GM13977 (cell line): Measurements from ENCODE around the gene TPPP2.
"Not testable (repeated sequence)": the region's sequence is repeated elsewhere in the genome, so short reads cannot be mapped to it uniquely, and the experiment has no call there.

Source experiments
- DNase-seq: peaks from one replicate; pipeline ENCODE4 v3.0.0; 2012; ENCODE audit warnings: low spot score
- CTCF ChIP-seq: IDR thresholded peaks from 2 replicates; pipeline ENCODE4 v1.5.1; 2012; ENCODE audit warnings: mild to moderate bottlenecking, control low read depth; ENCODE audit not compliant: insufficient read depth; ENCODE audit errors: extremely low read depth, missing control alignments
- in situ Hi-C: fragments of 300-500 bp; cut with MboI; formaldehyde crosslinking; loops from one replicate; pipeline ENCODE4 v1.12.0; 2022; ENCODE audit warnings: low sequenced_read_pairs, low pct_unique_long_range_greater_than_20kb, mixed read lengths, inconsistent platforms; ENCODE audit not compliant: unreplicated experiment

The TPPP2 gene

GRCh38 chr14:20999591-20999990 is 30.4 kb upstream of the TPPP2 start:
- in situ Hi-C loops: no loop called here
- DNase-seq: no peak
- TF ChIP-seq CTCF: no peak

- TF ChIP-seq CTCF: no peak
- in situ Hi-C loops: no loop called here
- no peak for DNase-seq
Measured at GRCh38 chr14:21001218-21001617, 28.8 kb upstream of the TPPP2 start.

- in situ Hi-C loops: no loop called here
- DNase-seq: no peak
- no peak for TF ChIP-seq CTCF
Measured at GRCh38 chr14:21003788-21004346, 26.1 kb upstream of the TPPP2 start.

GRCh38 chr14:21009721-21010120 is 20.3 kb upstream of the TPPP2 start:
- in situ Hi-C loops, DNase-seq: not testable (repeated sequence)

- TF ChIP-seq CTCF: no peak
- no peak for DNase-seq
- in situ Hi-C loops: no loop called here
Measured at GRCh38 chr14:21011136-21011535, 18.9 kb upstream of the TPPP2 start.

GRCh38 chr14:21014761-21015190 is 15.2 kb upstream of the TPPP2 start:
- TF ChIP-seq CTCF: peak; percentile 77
- in situ Hi-C loops: no loop called here

GRCh38 chr14:21015312-21015711 is 14.7 kb upstream of the TPPP2 start:
- TF ChIP-seq CTCF: no peak
- in situ Hi-C loops: no loop called here
- DNase-seq: no peak

More at GRCh38 chr14:21014761-21015190, 15.2 kb upstream of the TPPP2 start:
- peak; percentile 68 for DNase-seq
